ENCODE data around the gene NOTUM.

NOTUM gene

DNA sequence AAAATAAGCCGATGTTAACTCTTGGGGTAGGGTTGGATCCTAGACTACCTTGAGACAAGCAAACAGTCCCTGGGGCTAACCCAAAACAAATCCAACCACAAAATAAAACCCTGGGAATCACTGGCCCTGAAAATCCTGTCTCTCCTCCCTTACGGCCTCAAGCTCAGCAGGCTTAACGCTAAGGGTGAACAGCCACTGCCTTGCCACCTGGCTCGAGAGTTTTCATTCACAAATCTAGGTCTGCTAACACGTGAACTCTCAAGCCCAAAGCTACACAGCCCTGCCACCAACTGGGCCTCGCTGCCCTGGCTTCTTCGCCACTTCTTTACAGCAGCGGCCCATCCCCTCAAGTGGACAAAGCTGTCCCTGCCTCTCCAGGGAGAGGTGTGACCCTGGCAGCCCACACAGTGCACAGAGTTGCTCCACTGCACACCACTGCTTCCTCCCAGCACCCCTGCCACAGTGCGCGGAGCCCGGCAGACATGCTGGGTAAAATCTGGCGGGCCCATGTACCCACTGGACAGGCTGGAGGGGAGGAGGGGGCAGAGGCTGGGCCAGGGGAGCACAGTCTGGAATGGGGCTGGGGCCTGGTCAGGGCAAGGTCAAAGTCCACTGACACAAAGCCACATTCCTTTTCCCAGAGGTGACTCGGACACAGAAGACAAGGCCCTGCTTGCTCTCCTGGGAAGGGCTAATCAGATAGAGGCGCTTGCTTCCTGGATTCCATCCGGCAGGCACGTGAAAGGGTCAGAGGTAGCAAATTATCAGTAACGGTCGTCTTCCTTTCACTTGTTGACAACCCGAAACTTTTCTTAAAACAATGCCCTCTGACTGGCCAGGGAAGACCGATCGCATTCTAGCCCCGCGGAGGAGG, 50.8 kb downstream of the NOTUM start:
- DNase-seq (ENCODE audit: low read depth), result no peak

DNA sequence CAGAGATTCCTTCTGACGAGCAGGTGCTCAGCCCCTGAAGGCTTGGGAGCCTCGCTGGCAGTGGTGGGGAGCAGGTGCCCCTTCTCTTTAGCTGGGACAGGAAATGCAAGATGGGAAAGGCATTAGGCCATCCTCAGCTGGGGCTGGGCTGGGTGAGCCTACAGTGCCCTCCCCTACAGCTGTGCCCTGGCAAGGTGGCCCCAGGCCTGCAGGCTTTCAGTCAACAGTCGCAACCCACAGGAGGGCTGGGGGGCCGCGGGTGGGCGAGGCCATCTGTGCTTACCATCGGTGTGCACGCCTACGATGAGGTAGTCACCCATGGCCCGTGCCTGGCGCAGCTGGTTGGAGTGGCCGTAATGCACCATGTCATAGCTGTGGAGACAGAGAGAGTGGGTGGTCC, 51.8 kb downstream of the NOTUM start:
- DNase-seq (ENCODE audit: low read depth), result no peak

- no peak for DNase-seq (ENCODE audit: low read depth)
Observed at GRCh38 chr17:81908793-81909192, 52.2 kb downstream of the NOTUM start.

DNA sequence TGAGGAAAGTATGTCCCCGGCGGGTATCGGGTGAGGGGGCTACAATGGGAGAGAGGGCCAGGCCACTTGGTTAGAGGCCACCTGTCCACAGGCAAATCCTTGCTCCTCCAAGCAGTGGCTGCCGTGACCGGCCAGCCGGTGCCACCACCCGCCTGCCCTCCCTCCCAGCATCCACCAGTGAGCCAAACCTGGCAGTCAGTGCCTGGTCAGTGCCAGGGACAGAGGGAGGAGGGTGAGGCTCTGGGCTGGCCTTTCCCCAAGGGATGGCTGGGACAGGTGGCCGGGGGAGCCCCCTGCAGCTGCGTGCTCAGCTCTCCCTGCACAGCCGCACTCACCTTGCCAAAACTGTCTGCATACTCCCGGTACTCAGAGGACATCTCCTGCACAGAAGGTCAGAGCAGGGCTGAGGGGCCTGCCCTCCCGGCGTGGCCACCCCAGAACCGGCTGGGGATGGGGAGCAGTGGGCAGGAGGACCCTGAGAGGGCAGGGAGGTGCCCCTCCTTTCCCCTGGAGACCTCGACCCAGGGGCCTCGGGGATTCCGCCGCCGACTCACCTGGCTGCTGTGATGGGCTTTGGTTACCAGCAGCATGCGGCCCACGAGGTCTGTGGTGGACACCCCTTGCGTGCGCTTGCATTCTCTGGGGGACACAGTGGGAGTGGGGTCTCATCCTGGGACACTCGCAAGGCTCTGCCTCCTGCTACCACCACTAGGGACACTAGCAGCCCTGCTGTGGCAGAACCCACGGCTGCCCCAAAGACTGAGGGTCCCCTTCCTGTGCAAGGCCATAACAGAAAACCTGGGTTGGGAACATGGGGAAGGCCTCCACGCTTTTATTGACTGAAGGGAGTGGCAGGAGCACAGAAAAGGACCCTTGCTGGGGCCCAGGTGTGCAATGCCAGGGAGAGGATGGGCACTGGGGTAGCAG, 53.5 kb downstream of the NOTUM start:
- no peak for DNase-seq (ENCODE audit: low read depth)

- no peak for DNase-seq (ENCODE audit: low read depth)
Observed at GRCh38 chr17:81906476-81907218, 54.3 kb downstream of the NOTUM start.

DNA sequence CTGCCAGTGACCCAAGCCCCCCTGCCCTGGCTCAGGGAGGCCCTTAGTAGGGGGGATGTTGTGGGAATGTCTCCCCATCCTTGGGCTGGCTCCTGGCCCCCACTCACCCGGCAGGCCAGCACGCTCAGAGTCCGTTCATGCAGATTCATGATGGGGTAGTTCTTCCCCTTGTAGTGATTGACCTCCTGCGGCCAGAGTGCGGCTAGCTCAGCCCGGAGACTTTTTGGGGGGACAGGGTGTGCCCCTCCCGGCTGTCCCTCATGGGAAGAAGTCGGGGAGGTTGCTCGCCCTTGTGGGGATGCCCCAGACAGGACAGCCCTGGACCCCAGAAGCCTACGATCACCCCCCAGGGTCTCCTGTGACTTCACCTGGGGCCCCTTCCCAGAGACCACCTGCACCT, 55.0 kb downstream of the NOTUM start:
- DNase-seq (ENCODE audit: low read depth), result no peak

DNA sequence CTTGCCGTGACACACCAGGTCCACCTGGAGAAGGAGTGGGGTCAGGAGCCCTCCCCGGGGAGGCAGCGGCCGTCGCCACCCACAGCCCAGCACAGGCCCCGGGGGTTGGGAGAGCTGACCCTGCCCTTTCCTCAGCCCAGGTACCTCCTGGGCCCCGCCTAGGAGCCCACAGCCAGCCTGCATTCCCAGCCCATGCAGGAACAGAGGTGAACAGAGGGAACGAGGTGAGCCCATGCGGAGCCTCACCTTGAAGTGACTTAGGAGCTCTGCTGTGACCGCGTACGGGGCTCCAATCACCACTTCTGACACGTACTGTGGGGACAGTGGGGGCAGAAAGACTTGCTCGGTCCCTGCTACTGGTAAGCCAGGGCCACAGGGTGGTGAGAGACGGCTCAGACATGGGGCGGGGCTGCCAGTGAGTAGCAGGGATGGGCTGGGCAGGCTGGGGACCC, 55.5 kb downstream of the NOTUM start:
- no peak for DNase-seq (ENCODE audit: low read depth)

- no peak for DNase-seq (ENCODE audit: low read depth)
Observed at GRCh38 chr17:81904600-81905423, 56.2 kb downstream of the NOTUM start.

DNA sequence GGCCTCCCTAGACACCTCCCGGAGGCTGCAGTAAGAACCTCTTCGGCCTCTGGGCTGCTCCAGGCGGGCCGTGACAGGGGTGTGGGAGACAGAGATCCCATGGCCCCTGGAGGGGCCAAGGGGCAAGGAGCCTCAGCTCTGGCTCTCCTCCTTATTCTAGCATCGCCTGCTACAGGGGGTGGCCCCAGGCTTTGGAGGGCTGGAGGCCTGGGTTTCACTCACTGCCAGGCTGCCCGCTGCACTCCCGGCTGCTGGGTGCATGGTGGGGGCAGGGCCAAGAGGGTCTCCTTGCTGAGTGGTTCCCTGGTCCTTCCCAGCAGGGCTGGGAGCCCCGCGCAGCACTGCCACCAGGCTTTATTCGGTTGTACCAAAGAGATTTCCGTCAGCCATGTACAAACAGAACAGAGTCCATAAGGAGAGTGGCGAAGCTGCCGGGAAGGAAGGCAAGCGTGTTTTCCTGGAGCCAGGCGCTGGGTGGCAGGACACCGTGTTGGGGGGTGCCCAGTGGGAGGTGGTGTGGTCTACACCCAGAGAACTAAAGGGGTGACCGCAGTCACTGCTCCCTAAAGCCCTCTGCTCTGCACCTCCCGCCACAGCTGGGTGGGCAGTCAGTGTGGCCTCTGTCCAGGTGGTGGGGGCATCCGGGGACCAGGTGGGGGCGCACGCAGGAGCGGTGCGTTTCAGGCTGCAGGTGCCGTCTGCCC, 56.9 kb downstream of the NOTUM start:
- DNase-seq (ENCODE audit: low read depth), result no peak

DNA sequence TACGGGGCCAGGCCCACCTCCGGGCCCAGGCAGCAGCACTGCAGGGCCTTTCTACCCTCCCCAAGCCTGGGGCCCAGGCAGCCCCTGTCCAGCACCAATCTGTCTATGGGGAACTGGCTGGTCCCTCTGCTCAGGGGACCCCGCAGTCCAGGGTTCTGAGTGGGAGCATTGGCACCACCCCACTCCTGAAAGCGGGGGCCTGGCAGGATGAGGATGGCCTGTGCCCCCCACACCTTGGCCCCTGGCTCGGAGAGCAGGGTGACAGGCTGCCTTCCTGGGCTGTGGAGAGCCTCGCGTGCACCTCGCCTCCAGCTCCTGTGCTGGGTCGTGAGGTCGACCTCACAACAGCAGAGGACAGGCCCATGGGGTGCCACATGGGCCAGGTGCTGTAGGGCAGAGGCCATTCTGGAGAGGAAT, 57.6 kb downstream of the NOTUM start:
- DNase-seq (ENCODE audit: low read depth), result no peak

- no peak for DNase-seq (ENCODE audit: low read depth)
Observed at GRCh38 chr17:81902653-81903414, 58.2 kb downstream of the NOTUM start.

All from HS-5 (cell line).